ENCODE measurements around the gene MYO5C.

Gene MYO5C

DNA sequence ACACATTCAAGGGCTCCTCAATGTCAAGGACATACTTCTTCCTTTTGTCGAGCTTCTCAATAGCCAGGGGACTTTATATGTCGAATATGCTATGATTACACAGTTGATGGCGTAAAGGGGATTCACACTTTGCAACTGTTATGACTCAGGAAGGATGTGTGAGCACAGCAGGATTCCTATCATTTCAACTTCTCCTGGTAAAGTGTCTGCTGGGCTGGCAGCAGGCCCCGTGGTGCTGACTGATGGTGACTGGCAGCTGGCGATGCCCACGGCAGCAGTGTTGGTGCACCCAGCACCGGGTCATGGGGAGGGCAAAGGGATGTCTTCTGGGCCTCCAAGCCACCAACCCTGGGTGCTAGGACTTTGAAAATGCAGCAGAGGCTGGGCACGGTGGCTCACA, 59.6 kb downstream of the MYO5C start:
- DNase-seq (ENCODE audit: low read depth): no peak
- Histone ChIP-seq H3K9me3 (ENCODE audit: control insufficient read depth, low read length) (no peaks in the 10 kb centered on the region), H3K27me3 (replicated peaks; ENCODE audit: control insufficient read depth, insufficient read depth, low read length) (no peaks in the 10 kb centered on the region), H3K36me3 (ENCODE audit: control insufficient read depth, insufficient read depth, low read length, severe bottlenecking) (no peaks in the 10 kb centered on the region), H3K4me1 (ENCODE audit: control insufficient read depth, insufficient read depth, low read length) (peaks cover 10% of the 10 kb centered on the region), H3K9ac (ENCODE audit: low read length) (no peak overlapping the region), H3K4me3 (ENCODE audit: low read length) (no peak overlapping the region)

GRCh38 chr15:52234596-52235541, 60.7 kb downstream of the MYO5C start:
- Histone ChIP-seq H3K36me3 (ENCODE audit: control insufficient read depth, insufficient read depth, low read length, severe bottlenecking) (no peaks in the 10 kb centered on the region), H3K9ac (ENCODE audit: low read length) (no peak overlapping the region), H3K27me3 (replicated peaks; ENCODE audit: control insufficient read depth, insufficient read depth, low read length) (no peaks in the 10 kb centered on the region), H3K4me1 (ENCODE audit: control insufficient read depth, insufficient read depth, low read length) (peaks cover 10% of the 10 kb centered on the region), H3K4me3 (ENCODE audit: low read length) (no peak overlapping the region), H3K9me3 (ENCODE audit: control insufficient read depth, low read length) (no peaks in the 10 kb centered on the region)
- DNase-seq (ENCODE audit: low read depth): no peak

DNA sequence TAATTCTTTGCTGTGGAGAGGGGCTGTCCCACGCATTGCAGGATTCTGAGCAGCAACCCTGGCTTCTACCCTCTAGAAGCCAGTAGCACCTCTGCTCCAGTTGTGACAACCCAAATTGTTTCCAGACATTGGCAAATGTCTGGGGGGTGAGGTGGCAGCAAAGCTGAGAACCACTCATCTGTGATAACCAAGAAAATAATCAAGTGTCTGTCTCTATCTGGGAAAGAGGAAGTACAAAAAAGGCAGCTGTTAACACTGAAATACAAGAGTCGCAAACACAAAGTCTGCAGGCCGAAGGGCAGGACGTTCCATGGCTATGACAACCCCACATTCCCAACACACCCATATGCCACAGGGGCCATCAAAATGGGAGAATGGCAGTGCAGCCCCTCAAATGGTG, 62.2 kb downstream of the MYO5C start:
- Histone ChIP-seq H3K27me3 (replicated peaks; ENCODE audit: control insufficient read depth, insufficient read depth, low read length) (no peaks in the 10 kb centered on the region), H3K36me3 (ENCODE audit: control insufficient read depth, insufficient read depth, low read length, severe bottlenecking) (no peaks in the 10 kb centered on the region), H3K9ac (ENCODE audit: low read length) (no peak overlapping the region), H3K4me1 (ENCODE audit: control insufficient read depth, insufficient read depth, low read length) (peaks cover 10% of the 10 kb centered on the region), H3K4me3 (ENCODE audit: low read length) (peak overlapping the region; percentile 33), H3K9me3 (ENCODE audit: control insufficient read depth, low read length) (no peaks in the 10 kb centered on the region)
- DNase-seq (ENCODE audit: low read depth): no peak

DNA sequence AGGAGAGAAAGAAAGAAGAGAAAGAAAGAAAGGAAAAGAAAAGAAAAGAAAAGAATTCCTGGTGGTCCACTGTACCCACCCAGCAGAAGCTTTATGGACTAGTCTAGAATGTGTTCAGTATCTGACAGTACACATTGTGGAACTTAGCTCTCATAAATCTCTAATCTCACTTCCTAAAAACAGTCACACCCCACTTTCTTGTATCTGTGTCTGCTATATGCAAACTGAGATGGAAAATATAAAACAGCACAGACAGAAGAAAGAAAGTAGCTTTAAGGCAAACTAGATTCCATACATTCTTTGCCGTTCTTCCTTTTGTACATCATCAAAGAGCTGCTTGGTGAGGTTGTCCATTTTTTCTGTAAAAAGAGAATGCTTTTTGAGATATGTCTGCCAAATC, 63.3 kb downstream of the MYO5C start:
- Histone ChIP-seq H3K9me3 (ENCODE audit: control insufficient read depth, low read length) (no peaks in the 10 kb centered on the region), H3K4me1 (ENCODE audit: control insufficient read depth, insufficient read depth, low read length) (peaks cover 10% of the 10 kb centered on the region), H3K4me3 (ENCODE audit: low read length) (no peak overlapping the region), H3K27me3 (replicated peaks; ENCODE audit: control insufficient read depth, insufficient read depth, low read length) (no peaks in the 10 kb centered on the region), H3K9ac (ENCODE audit: low read length) (no peak overlapping the region), H3K36me3 (ENCODE audit: control insufficient read depth, insufficient read depth, low read length, severe bottlenecking) (no peaks in the 10 kb centered on the region)
- peak; percentile 25 for DNase-seq (ENCODE audit: low read depth)

GRCh38 chr15:52230073-52230472, 65.5 kb downstream of the MYO5C start:
- H3K4me1 ChIP-seq (ENCODE audit: control insufficient read depth, insufficient read depth, low read length): peaks cover 10% of the 10 kb centered on the region
- no peaks in the 10 kb centered on the region for H3K9me3 ChIP-seq (ENCODE audit: control insufficient read depth, low read length)
- no peak overlapping the region for H3K4me3 ChIP-seq (ENCODE audit: low read length)
- DNase-seq (ENCODE audit: low read depth): no peak
- H3K27me3 ChIP-seq (replicated peaks; ENCODE audit: control insufficient read depth, insufficient read depth, low read length): no peaks in the 10 kb centered on the region
- H3K9ac ChIP-seq (ENCODE audit: low read length): no peak overlapping the region
- H3K36me3 ChIP-seq (ENCODE audit: control insufficient read depth, insufficient read depth, low read length, severe bottlenecking): no peaks in the 10 kb centered on the region

GRCh38 chr15:52228921-52229320, 66.7 kb downstream of the MYO5C start:
- Histone ChIP-seq H3K4me1 (ENCODE audit: control insufficient read depth, insufficient read depth, low read length) (peaks cover 8% of the 10 kb centered on the region), H3K27me3 (replicated peaks; ENCODE audit: control insufficient read depth, insufficient read depth, low read length) (no peaks in the 10 kb centered on the region), H3K9me3 (ENCODE audit: control insufficient read depth, low read length) (no peaks in the 10 kb centered on the region), H3K4me3 (ENCODE audit: low read length) (no peak overlapping the region), H3K9ac (ENCODE audit: low read length) (no peak overlapping the region), H3K36me3 (ENCODE audit: control insufficient read depth, insufficient read depth, low read length, severe bottlenecking) (no peaks in the 10 kb centered on the region)
- DNase-seq (ENCODE audit: low read depth): no peak

DNA sequence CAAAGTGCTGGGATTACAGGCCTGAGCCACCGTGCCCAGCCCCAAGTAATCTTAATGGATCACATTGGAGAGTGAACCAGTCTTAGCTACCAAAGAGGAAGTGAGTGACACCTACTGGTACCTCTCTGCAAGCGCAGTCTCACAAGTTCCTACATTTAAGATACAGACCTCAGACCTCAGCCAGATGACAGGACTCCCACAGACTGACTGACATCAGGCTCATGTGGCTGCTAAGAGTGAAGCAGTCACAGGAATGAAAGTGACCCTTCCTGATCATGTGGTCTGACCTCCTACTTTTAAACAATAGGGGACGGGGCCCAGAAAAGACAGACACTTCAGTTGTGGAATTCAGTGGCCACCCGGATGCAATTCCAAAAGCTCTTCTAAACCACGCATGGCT, 68.1 kb downstream of the MYO5C start:
- Histone ChIP-seq H3K36me3 (ENCODE audit: control insufficient read depth, insufficient read depth, low read length, severe bottlenecking) (no peaks in the 10 kb centered on the region), H3K9ac (ENCODE audit: low read length) (no peak overlapping the region), H3K4me3 (ENCODE audit: low read length) (no peak overlapping the region), H3K27me3 (replicated peaks; ENCODE audit: control insufficient read depth, insufficient read depth, low read length) (no peaks in the 10 kb centered on the region), H3K4me1 (ENCODE audit: control insufficient read depth, insufficient read depth, low read length) (no peaks in the 10 kb centered on the region), H3K9me3 (ENCODE audit: control insufficient read depth, low read length) (no peaks in the 10 kb centered on the region)
- DNase-seq (ENCODE audit: low read depth): peak; percentile 92

DNA sequence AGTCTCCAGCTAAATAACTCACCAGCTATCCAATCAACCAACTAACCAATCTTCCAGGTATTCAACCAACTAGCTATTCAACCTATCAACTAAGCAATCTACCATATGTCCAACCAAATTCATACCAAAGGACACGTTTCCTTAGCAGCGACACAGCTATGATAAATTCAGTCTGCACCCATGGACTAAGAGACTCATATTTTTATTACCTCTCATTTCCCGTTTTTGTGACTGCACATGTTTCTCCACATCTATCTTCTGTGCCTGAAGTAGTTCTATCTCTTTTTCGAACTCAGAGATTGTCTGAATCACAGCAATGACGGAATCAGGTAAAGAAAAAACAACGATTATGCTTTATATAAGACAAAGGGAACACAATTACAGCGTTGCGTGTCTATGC, 70.4 kb downstream of the MYO5C start:
- Histone ChIP-seq H3K36me3 (ENCODE audit: control insufficient read depth, insufficient read depth, low read length, severe bottlenecking) (no peaks in the 10 kb centered on the region), H3K9ac (ENCODE audit: low read length) (no peak overlapping the region), H3K4me1 (ENCODE audit: control insufficient read depth, insufficient read depth, low read length) (no peaks in the 10 kb centered on the region), H3K4me3 (ENCODE audit: low read length) (no peak overlapping the region), H3K27me3 (replicated peaks; ENCODE audit: control insufficient read depth, insufficient read depth, low read length) (no peaks in the 10 kb centered on the region), H3K9me3 (ENCODE audit: control insufficient read depth, low read length) (no peaks in the 10 kb centered on the region)
- DNase-seq (ENCODE audit: low read depth): no peak

GRCh38 chr15:52224211-52224610, 71.4 kb downstream of the MYO5C start:
- Histone ChIP-seq H3K4me1 (ENCODE audit: control insufficient read depth, insufficient read depth, low read length) (no peaks in the 10 kb centered on the region), H3K27me3 (replicated peaks; ENCODE audit: control insufficient read depth, insufficient read depth, low read length) (no peaks in the 10 kb centered on the region), H3K36me3 (ENCODE audit: control insufficient read depth, insufficient read depth, low read length, severe bottlenecking) (no peaks in the 10 kb centered on the region)

GRCh38 chr15:52221730-52222129, 73.9 kb downstream of the MYO5C start:
- no peak for DNase-seq (ENCODE audit: low read depth)
- H3K4me1 ChIP-seq (ENCODE audit: control insufficient read depth, insufficient read depth, low read length): no peaks in the 10 kb centered on the region
- H3K27me3 ChIP-seq (replicated peaks; ENCODE audit: control insufficient read depth, insufficient read depth, low read length): no peaks in the 10 kb centered on the region
- no peak overlapping the region for H3K9ac ChIP-seq (ENCODE audit: low read length)
- H3K36me3 ChIP-seq (ENCODE audit: control insufficient read depth, insufficient read depth, low read length, severe bottlenecking): no peaks in the 10 kb centered on the region
- no peak overlapping the region for H3K4me3 ChIP-seq (ENCODE audit: low read length)
- no peaks in the 10 kb centered on the region for H3K9me3 ChIP-seq (ENCODE audit: control insufficient read depth, low read length)

More at GRCh38 chr15:52224211-52224610, 71.4 kb downstream of the MYO5C start:
- Histone ChIP-seq H3K4me3 (ENCODE audit: low read length) (no peak overlapping the region), H3K9me3 (ENCODE audit: control insufficient read depth, low read length) (no peaks in the 10 kb centered on the region), H3K9ac (ENCODE audit: low read length) (no peak overlapping the region)
- DNase-seq (ENCODE audit: low read depth): no peak

DNA sequence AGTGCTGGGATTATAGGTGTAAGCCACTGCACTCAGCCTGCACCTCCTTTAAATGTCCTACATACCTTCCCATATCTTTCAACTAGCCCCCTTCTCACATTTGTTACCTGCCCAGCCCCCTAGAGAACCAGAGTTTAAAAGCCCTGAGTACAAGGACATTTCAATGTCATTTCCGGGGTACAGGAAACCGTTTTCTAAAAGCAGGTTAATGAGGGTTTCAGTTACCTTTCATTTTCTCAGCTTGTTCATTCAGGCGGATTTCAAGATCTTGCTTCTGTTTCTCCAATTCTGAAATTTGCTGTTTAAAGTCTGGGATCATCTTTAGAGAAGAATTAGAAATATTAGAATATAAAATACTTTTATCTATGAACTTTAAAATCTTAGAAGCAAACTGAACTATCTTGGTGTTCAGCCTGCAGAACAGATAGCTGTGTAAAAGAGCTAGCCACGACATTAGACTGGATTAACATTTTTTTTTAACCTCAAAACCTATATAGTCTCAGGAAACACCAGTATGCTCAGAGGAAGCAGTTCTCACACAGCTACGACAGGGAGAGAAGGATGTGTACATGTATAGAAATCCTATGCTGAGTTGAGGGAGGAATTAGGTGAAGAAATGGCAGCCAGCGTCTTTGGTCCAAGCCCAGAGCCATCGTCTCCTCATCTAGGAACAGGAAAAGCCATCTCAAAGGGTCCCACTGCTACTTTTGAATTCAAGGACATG, 74.5 kb downstream of the MYO5C start:
- Histone ChIP-seq H3K36me3 (ENCODE audit: control insufficient read depth, insufficient read depth, low read length, severe bottlenecking) (no peaks in the 10 kb centered on the region), H3K4me3 (ENCODE audit: low read length) (no peak overlapping the region), H3K9me3 (ENCODE audit: control insufficient read depth, low read length) (no peaks in the 10 kb centered on the region), H3K27me3 (replicated peaks; ENCODE audit: control insufficient read depth, insufficient read depth, low read length) (no peaks in the 10 kb centered on the region), H3K9ac (ENCODE audit: low read length) (no peak overlapping the region), H3K4me1 (ENCODE audit: control insufficient read depth, insufficient read depth, low read length) (no peaks in the 10 kb centered on the region)
- DNase-seq (ENCODE audit: low read depth): no peak

Measured in adipocyte (in vitro differentiated cells).